K562 (cell line): ENCODE results near the gene COPB2. TPM values are rescaled to one million over a fixed set of nuclear protein-coding genes. Genes with fewer than 3 reads are reported as not detected.

ENCODE experiments used
- PREB ChIP-seq: sonication (generic); formaldehyde crosslinking; IDR thresholded peaks from 2 replicates; pipeline ENCODE4 v1.8.1; 2023; ENCODE audit warnings: mild to moderate bottlenecking, missing genetic modification reagents
- REST ChIP-seq, 2 experiments: fragments of 450-650 bp; formaldehyde crosslinking in 1 of 2; IDR thresholded peaks; 2 replicates each; pipeline versions ENCODE4 v1.4.0 to v1.6.1; 2014 to 2020; ENCODE audit warnings: mild to moderate bottlenecking in 2 of 2, borderline replicate concordance in 1 of 2, low read depth in 1 of 2
- SAP30 ChIP-seq: fragments of 200-600 bp; sonication (generic); IDR thresholded peaks from 2 replicates; pipeline ENCODE4 v1.6.1; 2012; ENCODE audit warnings: borderline replicate concordance, low read depth, mild to moderate bottlenecking, moderate library complexity, low read length, control low read depth, inconsistent platforms; ENCODE audit not compliant: insufficient read depth, poor library complexity, severe bottlenecking
- UBTF ChIP-seq, 2 experiments: IDR thresholded peaks; 2 replicates each; pipeline ENCODE4 v1.6.1; 2012; ENCODE audit warnings: improper control_type of control experiment in 2 of 2, low read depth in 2 of 2, low read length in 2 of 2, borderline replicate concordance in 1 of 2
- ZBTB43 ChIP-seq: sonication (generic); formaldehyde crosslinking; IDR thresholded peaks from 2 replicates; pipeline ENCODE4 v1.8.0; 2023; ENCODE audit warnings: mild to moderate bottlenecking, missing genetic modification reagents
- ZFP36 ChIP-seq: fragments of 150-350 bp; IDR thresholded peaks from 2 replicates; pipeline ENCODE4 v1.6.1; 2018; ENCODE audit warnings: low read length, low read depth; ENCODE audit not compliant: partially characterized antibody
- ZNF584 ChIP-seq: fragments of 200-800 bp; sonication (Bioruptor generic); IDR thresholded peaks from 2 replicates; pipeline ENCODE4 v1.6.1; 2016; ENCODE audit warnings: low read depth, mild to moderate bottlenecking, missing genetic modification characterization, missing compliant biosample characterization
- ZNF592 ChIP-seq: fragments of 450-650 bp; IDR thresholded peaks from 2 replicates; pipeline ENCODE4 v1.6.1; 2017; ENCODE audit warnings: antibody characterized with exemption, mild to moderate bottlenecking
- polyA plus RNA-seq, 8 experiments: library from polyadenylated mRNA; depleted of rRNA in 4 of 8; stranded (reverse) in 5 of 8; unstranded in 3 of 8; fragments of >200 nt; fragmentation: Nextera tagmentation in 2 of 8; fragmentation: Illumina TruSeq in 1 of 8; extraction: Ambion mirVana in 2 of 8; extraction: Trizol in 1 of 8; gene quantifications; 2 replicates each; pipeline versions ENCODE4 v1.2.1 to v1.2.3, GENCODE V29; 2011 to 2014; ENCODE audit warnings: inconsistent platforms in 1 of 8, missing spikeins in 1 of 8
- total RNA-seq, 7 experiments: library from RNA; depleted of rRNA in 6 of 7; stranded (reverse); fragments of >200 nt in 6 of 7; fragmentation: Illumina TruSeq in 2 of 7; extraction: Trizol in 2 of 7; gene quantifications; 2 replicates each; pipeline versions ENCODE4 v1.2.1 to v1.2.3, GENCODE V29; 2011 to 2021; ENCODE audit warnings: low replicate concordance in 1 of 7

COPB2 gene
- total and polyA plus RNA-seq, 9 of the 15 experiments (the other 6 are each of a cell fraction or from before 2014, with no cell fraction given), result 64.3 to 189 (median 130) TPM

GRCh38 chr3:139312959-139313358 is 76.5 kb downstream of the COPB2 start (continued):
- TF ChIP-seq ZNF592 (peak; percentile 95), SAP30 (no peak), PREB (CRISPR knock-in tag) (no peak), ZNF584 (CRISPR knock-in tag) (peak; percentile 74; the same call in 1 of the 2 replicates), ZBTB43 (no peak), UBTF (IDR thresholded peaks at IDR 0.05; ENCODE audit: borderline replicate concordance in 1 of 2, low read depth in 2 of 2, low read length in 2 of 2) (0 out of 4 replicates have a peak, but pooled peaks of 1 of the 2 experiments have one; percentile 29), REST (IDR thresholded peaks at IDR 0.05; ENCODE audit: borderline replicate concordance) (peak; percentile 17; the same call in 1 of the 2 replicates), REST (CRISPR knock-in tag; IDR thresholded peaks at IDR 0.05; ENCODE audit: low read depth) (no peak), ZFP36 (peak; percentile 85)
